Heart right ventricle (tissue), 16 donors: ENCODE data around the gene SLC2A10. TPM values are rescaled to one million over a fixed set of nuclear protein-coding genes. Genes with fewer than 3 reads are reported as not detected.

Experiments used
- ATAC-seq, 8 donors: fragments of 200-7000 bp; cut with Tn5 transposase; one replicate each; pipeline ENCODE4 v1.9.1; 2020; ENCODE audit warnings: mild to moderate bottlenecking in 8 of 8, moderate library complexity in 8 of 8, moderate number of reproducible peaks in 1 of 8
- DNase-seq, 2 donors: peaks; one replicate each; pipeline ENCODE4 v3.0.0-alpha.2; 2020
- H3K27ac ChIP-seq, 10 donors: fragments of 200-600 bp; sonication (generic) in 2 of 10; one replicate each; pipeline versions ENCODE4 v1.5.0 to v1.8.0; 2020 to 2022; ENCODE audit warnings: mild to moderate bottlenecking in 3 of 10
- H3K27me3 ChIP-seq, 7 donors: fragments of 200-600 bp; one replicate each; pipeline ENCODE4 v1.8.0; 2021 to 2022; ENCODE audit warnings: mild to moderate bottlenecking in 2 of 7
- H3K36me3 ChIP-seq, 9 donors: fragments of 200-600 bp; sonication (generic) in 1 of 9; one replicate each; pipeline versions ENCODE4 v1.5.0 to v1.8.0; 2020 to 2022; ENCODE audit warnings: mild to moderate bottlenecking in 2 of 9
- H3K4me1 ChIP-seq, 9 donors: fragments of 200-600 bp; sonication (generic) in 1 of 9; one replicate each; pipeline versions ENCODE4 v1.5.0 to v1.8.0; 2020 to 2022; ENCODE audit warnings: mild to moderate bottlenecking in 4 of 9
- H3K4me3 ChIP-seq, 10 donors: fragments of 200-600 bp; sonication (generic) in 2 of 10; one replicate each; pipeline versions ENCODE4 v1.5.0 to v1.8.0; 2020 to 2022; ENCODE audit warnings: mild to moderate bottlenecking in 7 of 10, moderate library complexity in 2 of 10
- H3K9me3 ChIP-seq, 11 donors: fragments of 200-600 bp in 10 of 11; sonication (generic) in 2 of 11; one replicate each; pipeline versions ENCODE4 v1.5.0 to v1.8.0; 2013 to 2022; ENCODE audit warnings: mild to moderate bottlenecking in 2 of 11, control low read depth in 1 of 11, moderate library complexity in 1 of 11
- CTCF ChIP-seq, 9 donors: fragments of 200-600 bp; sonication (generic) in 2 of 9; IDR thresholded peaks; one replicate each; pipeline versions ENCODE4 v1.5.0 to v1.8.0; 2021 to 2022; ENCODE audit warnings: antibody characterized with exemption in 9 of 9, mild to moderate bottlenecking in 5 of 9, moderate library complexity in 1 of 9
- WGBS, 2 donors: extraction: QIAGEN DNeasy Blood & Tissue Kit; methylation state at CpG; one replicate each; pipeline ENCODE4 v1.1.7; 2013; ENCODE audit warnings: inconsistent platforms in 1 of 2; 5-methylcytosine and 5-hydroxymethylcytosine counted together
- intact Hi-C, 10 donors: fragments of 100-400 bp; cut with DNase I; formaldehyde crosslinking; loops; one replicate each; pipeline versions ENCODE4 v1.11.1 to v1.14.2; 2022
- polyA plus RNA-seq, 2 donors: library from polyadenylated mRNA; stranded (reverse); fragments of 200-250 nt; gene quantifications; one replicate each; pipeline ENCODE4 v1.2.3, GENCODE V29; 2013
- total RNA-seq, 10 donors: library from RNA; stranded (reverse); fragmentation: NEBNext Ultra II Directional in 3 of 10; extraction: Animal tissue kit (Norgen Biotek cat#: 25700) in 3 of 10; gene quantifications; one replicate each; pipeline versions ENCODE4 v1.2.1 to v1.2.4, GENCODE V29; 2021 to 2023
- donor health status: Arrhythmogenic right ventricular cardiomyopathy.
- donor health status: ischemic (EF 13 %, LVEDD 7.1; RV severe dilation, severe dysfunction).
- donor health status: healthy with polysubstance abuse.
- donor health status: DM: no; HTN: yes; CAD: no.
- donor health status: DM: no; HTN: no; CAD: no.
- donor health status: ischemic (EF 25% LVEDD 6.9; RV normal size, moderate dysfunction).
- donor health status: ischemic (EF 25% LVEDD 5.7; RV mildly dilated, moderate dysfunction).
- donor health status: healthy.
- donor health status: DM: yes; HTN: yes; CAD: no.
- donor health status: Ischemic cardiomyopathy.
- donor health status: ischemic (EF 35%, LVEDD 5.7; RV mildly dilated, moderate dysfunction).
- donor health status: nonischemic (EF 11% LVEDD 7.7; RV severe dilation, severe dysfunction).
- donor health status: DM: yes; HTN: yes; CAD: no.
- donor health status: PGD.
- donor health status: ischemic (EF 29% LVEDD 5.4; RV normal size, mild dysfunction).
- donor health status: nonischemic (EF 23%, LVEDD 6.1; RV moderate dilation, normal function).

Gene SLC2A10
- total and polyA plus RNA-seq, 12 donors, result 1.1 to 5.2 (median 2.5) TPM

GRCh38 chr20:46690219-46691106 lies 19.0 kb upstream of the SLC2A10 start:
- DNase-seq (no peak), ATAC-seq (no peak)
- Histone ChIP-seq H3K9me3 (peaks cover 0 to 3% (median 0%) of the 10 kb centered on the region in 11 donors), H3K36me3 (peaks cover 0 to 17% (median 8%) of the 10 kb centered on the region in 9 donors), H3K27me3 (no peaks in the 10 kb centered on the region), H3K27ac (peak overlapping the region in 9 of 10 donors; percentile 87 to 99 (median 95)), H3K4me3 (peak overlapping the region in 9 of 10 donors; percentile 65 to 95 (median 84)), H3K4me1 (peaks cover 3 to 43% (median 29%) of the 10 kb centered on the region in 9 donors)
- WGBS, 2 donors, result 59 to 62% methylated on average over 13 of the region's 13 CpGs
- intact Hi-C loops, result no loop called here
- TF ChIP-seq CTCF (IDR thresholded peaks at IDR 0.05), result no peak

- Histone ChIP-seq H3K4me3 (no peak overlapping the region), H3K36me3 (peaks cover 0 to 10% (median 6%) of the 10 kb centered on the region in 9 donors), H3K27ac (no peak overlapping the region), H3K9me3 (peaks cover 0 to 3% (median 0%) of the 10 kb centered on the region in 11 donors), H3K4me1 (peaks cover 3 to 41% (median 29%) of the 10 kb centered on the region in 9 donors), H3K27me3 (no peaks in the 10 kb centered on the region)
- no peak for TF ChIP-seq CTCF (IDR thresholded peaks at IDR 0.05)
- 68 to 72% methylated on average over 4 of the region's 4 CpGs for whole genome bisulfite sequencing, 2 donors
- ATAC-seq (no peak), DNase-seq (no peak)
- intact Hi-C loops, result no loop called here
These were observed 18.3 kb upstream of the SLC2A10 start for GRCh38 chr20:46691196-46691595.

- H3K27ac ChIP-seq, result peak overlapping the region in 2 of 10 donors; percentile 41 to 58
- peak; percentile 16 to 82 (median 44) for ATAC-seq
- WGBS, 2 donors, result 30 to 37% methylated on average over 2 of the region's 2 CpGs
These were observed 15.0 kb upstream of the SLC2A10 start for GRCh38 chr20:46694484-46694883.

More at GRCh38 chr20:46694484-46694883, 15.0 kb upstream of the SLC2A10 start:
- H3K36me3 ChIP-seq, result no peaks in the 10 kb centered on the region
- no peak for TF ChIP-seq CTCF (IDR thresholded peaks at IDR 0.05)
- no peak overlapping the region for H3K4me3 ChIP-seq
- peaks cover 0 to 4% (median 0%) of the 10 kb centered on the region in 11 donors for H3K9me3 ChIP-seq
- intact Hi-C loops, result no loop called here
- DNase-seq, result no peak
- H3K4me1 ChIP-seq, result peaks cover 0 to 15% (median 4%) of the 10 kb centered on the region in 9 donors
- H3K27me3 ChIP-seq, result peaks cover 0 to 4% (median under 1%) of the 10 kb centered on the region in 7 donors
